H9 (cell line): ENCODE data around the gene PTK6. TPM values are rescaled to one million over a fixed set of nuclear protein-coding genes. Genes with fewer than 3 reads are reported as not detected.
A peak's percentile ranks its signal among the peaks of the same experiment; 100 is the strongest.

Source experiments
- DNase-seq: peaks from one replicate; pipeline ENCODE4 v3.0.0-alpha.2; 2017
- H2AFZ ChIP-seq: one replicate; pipeline ENCODE4 v1.6.1; 2013; ENCODE audit warnings: mild to moderate bottlenecking, low read length, control low read depth, moderate library complexity
- H2AK5ac ChIP-seq: 2 replicates; pipeline ENCODE4 v1.6.1; 2013; ENCODE audit warnings: low read length, control low read depth, mixed read lengths; ENCODE audit not compliant: insufficient read length
- H2BK120ac ChIP-seq: one replicate; pipeline ENCODE4 v1.6.1; 2013; ENCODE audit warnings: low read depth, mild to moderate bottlenecking, low read length, control low read depth, inconsistent platforms; ENCODE audit not compliant: poor library complexity, severe bottlenecking
- H2BK12ac ChIP-seq: 2 replicates; pipeline ENCODE4 v1.6.1; 2013; ENCODE audit warnings: low read length, control low read depth, mixed read lengths, low read depth; ENCODE audit not compliant: insufficient read length
- H2BK15ac ChIP-seq: 2 replicates; pipeline ENCODE4 v1.6.1; 2013; ENCODE audit warnings: low read depth, low read length, control low read depth
- H2BK20ac ChIP-seq: one replicate; pipeline ENCODE4 v1.6.1; 2013; ENCODE audit warnings: low read depth, mild to moderate bottlenecking, low read length, control low read depth, inconsistent platforms; ENCODE audit not compliant: poor library complexity, severe bottlenecking
- H2BK5ac ChIP-seq: 2 replicates; pipeline ENCODE4 v1.6.1; 2013; ENCODE audit warnings: low read length, control low read depth, mixed read lengths; ENCODE audit not compliant: insufficient read length
- H3K14ac ChIP-seq: 2 replicates; pipeline ENCODE4 v1.6.1; 2013; ENCODE audit warnings: low read length, control low read depth; ENCODE audit not compliant: insufficient read depth
- H3K18ac ChIP-seq: 2 replicates; pipeline ENCODE4 v1.6.1; 2013; ENCODE audit warnings: low read depth, mild to moderate bottlenecking, mixed read lengths, low read length, control low read depth; ENCODE audit not compliant: insufficient read length
- H3K23ac ChIP-seq: 2 replicates; pipeline ENCODE4 v1.6.1; 2013; ENCODE audit warnings: low read length, control low read depth, mixed read lengths, low read depth; ENCODE audit not compliant: insufficient read length
- H3K23me2 ChIP-seq: 2 replicates; pipeline ENCODE4 v1.6.1; 2013; ENCODE audit warnings: low read depth, mild to moderate bottlenecking, mixed read lengths, low read length, control low read depth; ENCODE audit not compliant: insufficient read length, poor library complexity, severe bottlenecking
- H3K27ac ChIP-seq: 2 replicates; pipeline ENCODE4 v1.5.1; 2013; ENCODE audit warnings: low read length, control low read depth, mixed read lengths, low read depth; ENCODE audit not compliant: insufficient read length
- H3K27me3 ChIP-seq: 2 replicates; pipeline ENCODE4 v1.6.1; 2013; ENCODE audit warnings: low read length, control low read depth, inconsistent platforms; ENCODE audit not compliant: insufficient read depth
- H3K4ac ChIP-seq: 2 replicates; pipeline ENCODE4 v1.6.1; 2013; ENCODE audit warnings: low read depth, mild to moderate bottlenecking, control low read depth, inconsistent platforms, low read length, moderate library complexity
- H3K4me1 ChIP-seq: 2 replicates; pipeline ENCODE4 v1.6.1; 2013; ENCODE audit warnings: low read length, control low read depth, inconsistent platforms; ENCODE audit not compliant: insufficient read depth
- H3K4me2 ChIP-seq: 2 replicates; pipeline ENCODE4 v1.6.1; 2013; ENCODE audit warnings: low read length, control low read depth, mixed read lengths; ENCODE audit not compliant: insufficient read length, insufficient read depth
- H3K56ac ChIP-seq: 2 replicates; pipeline ENCODE4 v1.6.1; 2013; ENCODE audit warnings: low read depth, mild to moderate bottlenecking, mixed read lengths, low read length, control low read depth; ENCODE audit not compliant: insufficient read length
- H3K79me1 ChIP-seq: 2 replicates; pipeline ENCODE4 v1.6.1; 2013; ENCODE audit warnings: low read depth, mild to moderate bottlenecking, moderate library complexity, low read length, control low read depth, inconsistent platforms; ENCODE audit not compliant: insufficient read depth, poor library complexity, severe bottlenecking
- H3K79me2 ChIP-seq: 2 replicates; pipeline ENCODE4 v1.6.1; 2013; ENCODE audit warnings: low read length, control low read depth, inconsistent platforms; ENCODE audit not compliant: insufficient read depth
- H3K9ac ChIP-seq: 2 replicates; pipeline ENCODE4 v1.6.1; 2013; ENCODE audit warnings: low read length, control low read depth, mixed read lengths; ENCODE audit not compliant: insufficient read length; ENCODE audit errors: extremely low read depth
- H3K9me3 ChIP-seq: one replicate; pipeline ENCODE4 v1.6.1; 2013; ENCODE audit warnings: low read depth, low read length, inconsistent platforms; ENCODE audit not compliant: control insufficient read depth
- H3T11ph ChIP-seq: one replicate; pipeline ENCODE4 v1.6.1; 2013; ENCODE audit warnings: mild to moderate bottlenecking, low read length, control low read depth, inconsistent platforms
- H4K20me1 ChIP-seq: one replicate; pipeline ENCODE4 v1.6.1; 2013; ENCODE audit not compliant: control insufficient read depth, insufficient read length, insufficient read depth
- H4K5ac ChIP-seq: 2 replicates; pipeline ENCODE4 v1.6.1; 2013; ENCODE audit warnings: low read depth, mild to moderate bottlenecking, mixed read lengths, low read length, control low read depth; ENCODE audit not compliant: insufficient read length
- H4K8ac ChIP-seq: replicated peaks from 2 replicates; pipeline ENCODE4 v1.6.1; 2013; ENCODE audit warnings: low read length, control low read depth, mixed read lengths, low read depth; ENCODE audit not compliant: insufficient read length
- H4K91ac ChIP-seq: 2 replicates; pipeline ENCODE4 v1.6.1; 2013; ENCODE audit warnings: low read depth, mild to moderate bottlenecking, moderate library complexity, mixed read lengths, low read length, control low read depth; ENCODE audit not compliant: insufficient read length
- H3K27ac Mint-ChIP-seq, 3 experiments: 2 replicates in 2 of 3; 3 replicates in 1 of 3; pipeline ENCODE4 v1.8.0; 2020 to 2021; ENCODE audit warnings: mixed read lengths in 3 of 3, mild to moderate bottlenecking in 1 of 3, moderate library complexity in 1 of 3
- H3K27me3 Mint-ChIP-seq: 2 replicates; pipeline ENCODE4 v1.8.0; 2021; ENCODE audit warnings: low read depth, mild to moderate bottlenecking, moderate library complexity, mixed read lengths
- H3K36me3 Mint-ChIP-seq, 3 experiments: 2 replicates in 2 of 3; 3 replicates in 1 of 3; pipeline ENCODE4 v1.8.0; 2020 to 2021; ENCODE audit warnings: low read depth in 3 of 3, mixed read lengths in 3 of 3; ENCODE audit not compliant: insufficient read depth in 1 of 3
- H3K4me1 Mint-ChIP-seq, 2 experiments: 2 replicates each; pipeline ENCODE4 v1.8.0; 2020; ENCODE audit warnings: mixed read lengths in 2 of 2
- H3K4me3 Mint-ChIP-seq, 2 experiments: 2 replicates in 1 of 2; 3 replicates in 1 of 2; pipeline ENCODE4 v1.8.0; 2020 to 2021; ENCODE audit warnings: mild to moderate bottlenecking in 2 of 2, mixed read lengths in 2 of 2, moderate library complexity in 1 of 2
- H3K9me3 Mint-ChIP-seq, 2 experiments: 2 replicates in 1 of 2; 3 replicates in 1 of 2; pipeline ENCODE4 v1.8.0; 2020; ENCODE audit warnings: mild to moderate bottlenecking in 2 of 2, mixed read lengths in 2 of 2, moderate library complexity in 1 of 2
- CTCF ChIP-seq: fragments of 200-600 bp; sonication (generic); conservative IDR thresholded peaks from 3 replicates; pipeline ENCODE4 v1.8.0; 2021; ENCODE audit warnings: antibody characterized with exemption, mild to moderate bottlenecking
- WGBS: extraction: QIAGEN DNeasy Blood & Tissue Kit; methylation state at CpG from one replicate; pipeline ENCODE4 v1.1.7; 2013; ENCODE audit warnings: missing lambda C conversion rate, low lambda C conversion rate, mixed read lengths; ENCODE audit not compliant: insufficient read length; ENCODE audit errors: extremely low coverage; 5-methylcytosine and 5-hydroxymethylcytosine counted together
- total RNA-seq: library from RNA; stranded (reverse); gene quantifications from 2 replicates; pipeline ENCODE4 v1.2.1, GENCODE V29; 2021

Gene PTK6
- total RNA-seq, 1 experiment from 2014 or later = 0.46 TPM

GRCh38 chr20:63497138-63497945 is 39.8 kb downstream of the PTK6 start:
- H3K9ac ChIP-seq = no peak overlapping the region

More at GRCh38 chr20:63497138-63497945, 39.8 kb downstream of the PTK6 start:
- H3K4me3 Mint-ChIP-seq = peak overlapping the region in 1 of 2 experiments; percentile 35; a peak in 1 of 5 replicates
- no peak overlapping the region for H2BK12ac ChIP-seq
- no CpG with 5 or more reads among the region's 20 CpGs for WGBS
- no peak overlapping the region for H3K4me2 ChIP-seq
- H3K9me3 Mint-ChIP-seq = peaks cover 2 to 5% of the 10 kb centered on the region in 2 experiments; a peak in 3 of 5 replicates
- H3K4ac ChIP-seq = no peak overlapping the region
- DNase-seq = peak; percentile 33
- no peak overlapping the region for H2AK5ac ChIP-seq
- peaks cover 5% of the 10 kb centered on the region for H3K23me2 ChIP-seq
- no peaks in the 10 kb centered on the region for H3K79me1 ChIP-seq
- no peak overlapping the region for H2BK20ac ChIP-seq
- no peak overlapping the region for H3K18ac ChIP-seq
- no peak overlapping the region for H3K27ac ChIP-seq
- H3K23ac ChIP-seq = no peak overlapping the region
- H4K5ac ChIP-seq = no peak overlapping the region
- no peak overlapping the region for H2BK120ac ChIP-seq
- no peak for TF ChIP-seq CTCF
- no peak overlapping the region for H4K91ac ChIP-seq
- H3K36me3 Mint-ChIP-seq = peaks cover 5 to 12% (median 8%) of the 10 kb centered on the region in 3 experiments; a peak in 6 of 7 replicates
- no peaks in the 10 kb centered on the region for H3K9me3 ChIP-seq
- no peak overlapping the region for H3K14ac ChIP-seq
- H4K8ac ChIP-seq = no peak overlapping the region
- H3K27me3 ChIP-seq = peaks cover 4% of the 10 kb centered on the region; the same call in 1 of the 2 replicates
- H3K27me3 Mint-ChIP-seq = peaks cover 46% of the 10 kb centered on the region
- no peak overlapping the region for H3K27ac Mint-ChIP-seq
- H3T11ph ChIP-seq = no peak overlapping the region
- H3K4me1 Mint-ChIP-seq = peaks cover 4 to 10% of the 10 kb centered on the region in 2 experiments; a peak in 3 of 4 replicates
- H3K79me2 ChIP-seq = no peaks in the 10 kb centered on the region
- no peaks in the 10 kb centered on the region for H3K4me1 ChIP-seq
- no peak overlapping the region for H2AFZ ChIP-seq
- H2BK5ac ChIP-seq = no peak overlapping the region
- H2BK15ac ChIP-seq = no peak overlapping the region
- peaks cover 2% of the 10 kb centered on the region for H4K20me1 ChIP-seq
- no peak overlapping the region for H3K56ac ChIP-seq
